ENCODE measurements around the gene HSPBP1. TPM values are rescaled to one million over a fixed set of nuclear protein-coding genes. Genes with fewer than 3 reads are reported as not detected.

The HSPBP1 gene
- total and polyA plus RNA-seq, 9 of the 15 experiments (the other 6 are each of a cell fraction or from before 2014, with no cell fraction given), result 0.83 to 81.3 (median 21.8) TPM

GRCh38 chr19:55216461-55217198 is 63.3 kb downstream of the HSPBP1 start (continued):
- TF ChIP-seq JUND (IDR thresholded peaks at IDR 0.05; ENCODE audit: borderline replicate concordance, low read depth, low read length) (peak; percentile 98), JUND (tag; IDR thresholded peaks at IDR 0.05; ENCODE audit: borderline replicate concordance, low read depth, low read length) (peak; percentile 86), TEAD2 (tag; IDR thresholded peaks at IDR 0.05) (no peak), SRSF3 (IDR thresholded peaks at IDR 0.05; ENCODE audit: insufficient read depth, low read length) (peak; percentile 100), CBX2 (IDR thresholded peaks at IDR 0.05; ENCODE audit: insufficient read depth, low read length, poor library complexity, severe bottlenecking) (no peak), KAT7 (CRISPR knock-in tag; IDR thresholded peaks at IDR 0.05; ENCODE audit: borderline replicate concordance) (peak; percentile 99), ZFP1 (CRISPR knock-in tag; IDR thresholded peaks at IDR 0.05) (no peak), SUPT5H (IDR thresholded peaks at IDR 0.05) (peak; percentile 74), RBM34 (IDR thresholded peaks at IDR 0.05; ENCODE audit: borderline replicate concordance, insufficient read depth, low read length) (no peak), ZBTB12 (CRISPR knock-in tag; IDR thresholded peaks at IDR 0.05) (peak; percentile 63; the same call in 1 of the 2 replicates), FOXK2 (conservative IDR thresholded peaks at IDR 0.05 in 1 of 2, IDR thresholded peaks at IDR 0.05 in 1 of 2; ENCODE audit: low read depth in 2 of 2) (peak; percentile 97 to 99), DEAF1 (CRISPR knock-in tag; IDR thresholded peaks at IDR 0.05) (peak; percentile 12; the same call in 1 of the 2 replicates), TBP (optimal IDR thresholded peaks at IDR 0.05; ENCODE audit: low read depth, low read length) (peak; percentile 82), USF1 (CRISPR knock-in tag; IDR thresholded peaks at IDR 0.05) (peak; percentile 47; the same call in 1 of the 2 replicates), COPS2 (conservative IDR thresholded peaks at IDR 0.05) (no peak), ZNF316 (IDR thresholded peaks at IDR 0.05) (peak; percentile 97), NFIC (IDR thresholded peaks at IDR 0.05) (peak; percentile 59), ZNF134 (CRISPR knock-in tag; conservative IDR thresholded peaks at IDR 0.05) (no peak), MBD2 (IDR thresholded peaks at IDR 0.05; ENCODE audit: borderline replicate concordance, low read depth) (peak; percentile 79), XRCC3 (IDR thresholded peaks at IDR 0.05) (no peak)
- TF ChIP-seq, protein P1, sequence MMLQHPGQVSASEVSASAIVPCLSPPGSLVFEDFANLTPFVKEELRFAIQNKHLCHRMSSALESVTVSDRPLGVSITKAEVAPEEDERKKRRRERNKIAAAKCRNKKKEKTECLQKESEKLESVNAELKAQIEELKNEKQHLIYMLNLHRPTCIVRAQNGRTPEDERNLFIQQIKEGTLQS (IDR thresholded peaks at IDR 0.05), result peak; percentile 75
- TF ChIP-seq, protein P1 (CRISPR knock-in tag; conservative IDR thresholded peaks at IDR 0.05), result peak; percentile 87
- TF ChIP-seq, protein P2, sequence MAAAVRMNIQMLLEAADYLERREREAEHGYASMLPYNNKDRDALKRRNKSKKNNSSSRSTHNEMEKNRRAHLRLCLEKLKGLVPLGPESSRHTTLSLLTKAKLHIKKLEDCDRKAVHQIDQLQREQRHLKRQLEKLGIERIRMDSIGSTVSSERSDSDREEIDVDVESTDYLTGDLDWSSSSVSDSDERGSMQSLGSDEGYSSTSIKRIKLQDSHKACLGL (CRISPR knock-in tag; IDR thresholded peaks at IDR 0.05; ENCODE audit: borderline replicate concordance, poor library complexity, severe bottlenecking), result peak; percentile 49
